K562 (cell line): Measurements from ENCODE around the gene ZC3H8. TPM values are rescaled to one million over a fixed set of nuclear protein-coding genes. Genes with fewer than 3 reads are reported as not detected.

Experiments
- ARNT ChIP-seq, 2 experiments: fragments of 450-650 bp; IDR thresholded peaks; 2 replicates each; pipeline ENCODE4 v1.6.1; 2016; ENCODE audit warnings: mild to moderate bottlenecking in 1 of 2
- BHLHE40 ChIP-seq: IDR thresholded peaks from 2 replicates; pipeline ENCODE4 v1.6.1; 2011; ENCODE audit warnings: low read length, improper control_type of control experiment
- CBX5 ChIP-seq: IDR thresholded peaks from 2 replicates; pipeline ENCODE4 v1.6.1; 2014; ENCODE audit warnings: low read depth, borderline replicate concordance
- CC2D1A ChIP-seq: fragments of 450-650 bp; IDR thresholded peaks from 2 replicates; pipeline ENCODE4 v1.6.1; 2017; ENCODE audit warnings: mild to moderate bottlenecking
- CREM ChIP-seq: IDR thresholded peaks from 2 replicates; pipeline ENCODE4 v1.6.1; 2014; ENCODE audit warnings: antibody characterized with exemption, low read depth
- ETV5 ChIP-seq: sonication (generic); formaldehyde crosslinking; IDR thresholded peaks from 2 replicates; pipeline ENCODE4 v1.4.0; 2020; ENCODE audit warnings: low read depth, mild to moderate bottlenecking, missing genetic modification reagents
- KLF16 ChIP-seq: IDR thresholded peaks from 2 replicates; pipeline ENCODE4 v1.6.1; 2016; ENCODE audit warnings: antibody characterized with exemption
- L3MBTL2 ChIP-seq: fragments of 450-650 bp; IDR thresholded peaks from 2 replicates; pipeline ENCODE4 v1.6.1; 2016; ENCODE audit warnings: mild to moderate bottlenecking, moderate library complexity
- POLR3A ChIP-seq: IDR thresholded peaks from 2 replicates; pipeline ENCODE4 v1.6.1; 2011; ENCODE audit warnings: borderline replicate concordance, mild to moderate bottlenecking, moderate library complexity; ENCODE audit not compliant: insufficient read length, insufficient read depth; ENCODE audit errors: extremely low read depth
- SOX6 ChIP-seq: fragments of 450-650 bp; IDR thresholded peaks from 2 replicates; pipeline ENCODE4 v1.6.1; 2014; ENCODE audit warnings: mild to moderate bottlenecking
- YY1 ChIP-seq, 3 experiments: IDR thresholded peaks; 2 replicates each; pipeline ENCODE4 v1.6.1; 2011; ENCODE audit warnings: low read length in 2 of 3, mild to moderate bottlenecking in 2 of 3, moderate library complexity in 2 of 3, borderline replicate concordance in 1 of 3, control low read depth in 1 of 3, low read depth in 1 of 3; ENCODE audit not compliant: insufficient read depth in 3 of 3, insufficient replicate concordance in 2 of 3, control insufficient read depth in 1 of 3, insufficient read length in 1 of 3; ENCODE audit errors: extremely low read depth in 1 of 3
- polyA plus RNA-seq, 8 experiments: library from polyadenylated mRNA; depleted of rRNA in 4 of 8; stranded (reverse) in 5 of 8; unstranded in 3 of 8; fragments of >200 nt; fragmentation: Nextera tagmentation in 2 of 8; fragmentation: Illumina TruSeq in 1 of 8; extraction: Ambion mirVana in 2 of 8; extraction: Trizol in 1 of 8; gene quantifications; 2 replicates each; pipeline versions ENCODE4 v1.2.1 to v1.2.3, GENCODE V29; 2011 to 2014; ENCODE audit warnings: inconsistent platforms in 1 of 8, missing spikeins in 1 of 8
- total RNA-seq, 7 experiments: library from RNA; depleted of rRNA in 6 of 7; stranded (reverse); fragments of >200 nt in 6 of 7; fragmentation: Illumina TruSeq in 2 of 7; extraction: Trizol in 2 of 7; gene quantifications; 2 replicates each; pipeline versions ENCODE4 v1.2.1 to v1.2.3, GENCODE V29; 2011 to 2021; ENCODE audit warnings: low replicate concordance in 1 of 7
- TF ChIP-seq, protein P1 (sequence below): fragments of 450-650 bp; formaldehyde crosslinking; IDR thresholded peaks from 2 replicates; pipeline ENCODE4 v1.4.0; 2020; ENCODE audit warnings: mild to moderate bottlenecking, moderate library complexity
- TF ChIP-seq, protein P2 (sequence below): fragments of 450-650 bp; formaldehyde crosslinking; IDR thresholded peaks from 2 replicates; pipeline ENCODE4 v1.4.0; 2020; ENCODE audit warnings: mild to moderate bottlenecking, moderate library complexity
- TF ChIP-seq, protein P3 (sequence below): fragments of 450-650 bp; formaldehyde crosslinking; IDR thresholded peaks from 2 replicates; pipeline ENCODE4 v1.4.0; 2020; ENCODE audit warnings: mild to moderate bottlenecking, moderate library complexity
- TF ChIP-seq, protein P4 (sequence below): fragments of 450-650 bp; conservative IDR thresholded peaks from 2 replicates; pipeline ENCODE4 v1.6.1; 2016; ENCODE audit warnings: missing genetic modification characterization, low read depth, mild to moderate bottlenecking, control low read depth, missing compliant biosample characterization
- TF ChIP-seq, protein P5 (sequence below), 3 experiments: IDR thresholded peaks in 2 of 3; conservative IDR thresholded peaks in 1 of 3; 2 replicates each; pipeline ENCODE4 v1.5.1; 2011 to 2012; ENCODE audit warnings: low read length in 3 of 3, mild to moderate bottlenecking in 3 of 3, control low read depth in 2 of 3, improper control_type of control experiment in 1 of 3, inconsistent platforms in 1 of 3, low read depth in 1 of 3, mixed read lengths in 1 of 3, moderate library complexity in 1 of 3; ENCODE audit not compliant: insufficient read depth in 2 of 3
- TF ChIP-seq, protein P6 (sequence below): sonication (generic); formaldehyde crosslinking; IDR thresholded peaks from 2 replicates; pipeline ENCODE4 v1.8.0; 2022; ENCODE audit warnings: missing genetic modification reagents, mild to moderate bottlenecking, moderate library complexity, borderline replicate concordance

The ZC3H8 gene
- total and polyA plus RNA-seq, 9 of the 15 experiments (the other 6 are each of a cell fraction or from before 2014, with no cell fraction given): 11.6 to 41.5 (median 27.5) TPM

DNA sequence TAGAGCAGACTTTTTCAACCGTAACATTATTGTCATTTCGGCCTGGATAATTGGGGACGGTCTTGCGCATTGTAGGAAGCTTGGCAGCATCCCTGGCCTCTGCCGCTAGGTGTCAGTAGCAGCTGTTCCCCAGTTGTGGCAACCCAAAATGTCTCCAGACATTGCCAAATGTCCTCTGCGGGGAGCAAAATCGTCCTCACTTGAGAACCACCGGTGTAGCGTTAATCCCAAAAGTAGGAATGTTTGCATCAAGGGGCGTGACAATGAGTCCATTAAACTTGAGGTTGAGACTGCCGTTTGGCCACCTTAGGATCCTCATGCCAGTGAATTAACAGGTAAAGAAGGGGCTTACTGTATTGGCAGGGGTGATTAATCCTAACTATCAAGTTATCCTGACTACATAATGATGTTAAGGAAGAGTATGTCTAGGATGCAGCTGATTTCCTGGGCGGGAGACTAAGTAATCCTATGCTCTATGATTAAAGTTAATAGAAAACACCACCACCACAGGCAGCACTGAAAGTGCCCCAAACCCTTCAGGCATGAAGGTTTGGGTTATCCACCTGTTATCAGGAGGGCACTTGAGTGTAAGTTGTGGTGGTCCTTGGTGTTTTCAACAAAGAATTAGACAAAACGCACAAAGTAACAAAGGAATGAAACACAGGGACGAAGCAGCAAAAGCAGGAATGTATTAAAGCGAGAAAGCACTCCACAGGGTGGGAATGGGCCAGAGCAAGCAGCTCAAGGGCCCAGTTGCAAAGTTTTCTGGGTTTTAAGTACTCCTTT is 4.9 kb upstream of the ZC3H8 start (continued):
- TF ChIP-seq YY1 (IDR thresholded peaks at IDR 0.05; ENCODE audit: borderline replicate concordance in 1 of 3, control insufficient read depth in 1 of 3, extremely low read depth in 1 of 3, insufficient read depth in 3 of 3, insufficient read length in 1 of 3, insufficient replicate concordance in 2 of 3, low read depth in 1 of 3, low read length in 2 of 3) (peak; percentile 31 to 91 (median 84)), BHLHE40 (peak; percentile 39; the same call in 1 of the 2 replicates), ETV5 (CRISPR knock-in tag) (no peak), POLR3A (no peak), CC2D1A (peak; percentile 72), CBX5 (peak; percentile 14; the same call in 1 of the 2 replicates), ARNT (IDR thresholded peaks at IDR 0.05) (peak in 1 of 2 experiments; percentile 23; a peak in 1 of 4 replicates), SOX6 (0 out of 2 replicates have a peak, but pooled peaks have one; percentile 11), L3MBTL2 (peak; percentile 18; the same call in 1 of the 2 replicates), KLF16 (peak; percentile 42; the same call in 1 of the 2 replicates), CREM (peak; percentile 33; the same call in 1 of the 2 replicates)
- TF ChIP-seq, protein P1, sequence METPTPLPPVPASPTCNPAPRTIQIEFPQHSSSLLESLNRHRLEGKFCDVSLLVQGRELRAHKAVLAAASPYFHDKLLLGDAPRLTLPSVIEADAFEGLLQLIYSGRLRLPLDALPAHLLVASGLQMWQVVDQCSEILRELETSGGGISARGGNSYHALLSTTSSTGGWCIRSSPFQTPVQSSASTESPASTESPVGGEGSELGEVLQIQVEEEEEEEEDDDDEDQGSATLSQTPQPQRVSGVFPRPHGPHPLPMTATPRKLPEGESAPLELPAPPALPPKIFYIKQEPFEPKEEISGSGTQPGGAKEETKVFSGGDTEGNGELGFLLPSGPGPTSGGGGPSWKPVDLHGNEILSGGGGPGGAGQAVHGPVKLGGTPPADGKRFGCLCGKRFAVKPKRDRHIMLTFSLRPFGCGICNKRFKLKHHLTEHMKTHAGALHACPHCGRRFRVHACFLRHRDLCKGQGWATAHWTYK (CRISPR knock-in tag): 0 out of 2 replicates have a peak, but pooled peaks have one; percentile 11
- TF ChIP-seq, protein P2, sequence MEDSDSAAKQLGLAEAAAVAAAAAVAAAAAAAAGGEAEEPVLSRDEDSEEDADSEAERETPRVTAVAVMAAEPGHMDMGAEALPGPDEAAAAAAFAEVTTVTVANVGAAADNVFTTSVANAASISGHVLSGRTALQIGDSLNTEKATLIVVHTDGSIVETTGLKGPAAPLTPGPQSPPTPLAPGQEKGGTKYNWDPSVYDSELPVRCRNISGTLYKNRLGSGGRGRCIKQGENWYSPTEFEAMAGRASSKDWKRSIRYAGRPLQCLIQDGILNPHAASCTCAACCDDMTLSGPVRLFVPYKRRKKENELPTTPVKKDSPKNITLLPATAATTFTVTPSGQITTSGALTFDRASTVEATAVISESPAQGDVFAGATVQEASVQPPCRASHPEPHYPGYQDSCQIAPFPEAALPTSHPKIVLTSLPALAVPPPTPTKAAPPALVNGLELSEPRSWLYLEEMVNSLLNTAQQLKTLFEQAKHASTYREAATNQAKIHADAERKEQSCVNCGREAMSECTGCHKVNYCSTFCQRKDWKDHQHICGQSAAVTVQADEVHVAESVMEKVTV (CRISPR knock-in tag): peak; percentile 78
- TF ChIP-seq, protein P3, sequence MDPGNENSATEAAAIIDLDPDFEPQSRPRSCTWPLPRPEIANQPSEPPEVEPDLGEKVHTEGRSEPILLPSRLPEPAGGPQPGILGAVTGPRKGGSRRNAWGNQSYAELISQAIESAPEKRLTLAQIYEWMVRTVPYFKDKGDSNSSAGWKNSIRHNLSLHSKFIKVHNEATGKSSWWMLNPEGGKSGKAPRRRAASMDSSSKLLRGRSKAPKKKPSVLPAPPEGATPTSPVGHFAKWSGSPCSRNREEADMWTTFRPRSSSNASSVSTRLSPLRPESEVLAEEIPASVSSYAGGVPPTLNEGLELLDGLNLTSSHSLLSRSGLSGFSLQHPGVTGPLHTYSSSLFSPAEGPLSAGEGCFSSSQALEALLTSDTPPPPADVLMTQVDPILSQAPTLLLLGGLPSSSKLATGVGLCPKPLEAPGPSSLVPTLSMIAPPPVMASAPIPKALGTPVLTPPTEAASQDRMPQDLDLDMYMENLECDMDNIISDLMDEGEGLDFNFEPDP (CRISPR knock-in tag): no peak
- TF ChIP-seq, protein P4, sequence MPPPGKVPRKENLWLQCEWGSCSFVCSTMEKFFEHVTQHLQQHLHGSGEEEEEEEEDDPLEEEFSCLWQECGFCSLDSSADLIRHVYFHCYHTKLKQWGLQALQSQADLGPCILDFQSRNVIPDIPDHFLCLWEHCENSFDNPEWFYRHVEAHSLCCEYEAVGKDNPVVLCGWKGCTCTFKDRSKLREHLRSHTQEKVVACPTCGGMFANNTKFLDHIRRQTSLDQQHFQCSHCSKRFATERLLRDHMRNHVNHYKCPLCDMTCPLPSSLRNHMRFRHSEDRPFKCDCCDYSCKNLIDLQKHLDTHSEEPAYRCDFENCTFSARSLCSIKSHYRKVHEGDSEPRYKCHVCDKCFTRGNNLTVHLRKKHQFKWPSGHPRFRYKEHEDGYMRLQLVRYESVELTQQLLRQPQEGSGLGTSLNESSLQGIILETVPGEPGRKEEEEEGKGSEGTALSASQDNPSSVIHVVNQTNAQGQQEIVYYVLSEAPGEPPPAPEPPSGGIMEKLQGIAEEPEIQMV (tag): no peak
- TF ChIP-seq, protein P5, sequence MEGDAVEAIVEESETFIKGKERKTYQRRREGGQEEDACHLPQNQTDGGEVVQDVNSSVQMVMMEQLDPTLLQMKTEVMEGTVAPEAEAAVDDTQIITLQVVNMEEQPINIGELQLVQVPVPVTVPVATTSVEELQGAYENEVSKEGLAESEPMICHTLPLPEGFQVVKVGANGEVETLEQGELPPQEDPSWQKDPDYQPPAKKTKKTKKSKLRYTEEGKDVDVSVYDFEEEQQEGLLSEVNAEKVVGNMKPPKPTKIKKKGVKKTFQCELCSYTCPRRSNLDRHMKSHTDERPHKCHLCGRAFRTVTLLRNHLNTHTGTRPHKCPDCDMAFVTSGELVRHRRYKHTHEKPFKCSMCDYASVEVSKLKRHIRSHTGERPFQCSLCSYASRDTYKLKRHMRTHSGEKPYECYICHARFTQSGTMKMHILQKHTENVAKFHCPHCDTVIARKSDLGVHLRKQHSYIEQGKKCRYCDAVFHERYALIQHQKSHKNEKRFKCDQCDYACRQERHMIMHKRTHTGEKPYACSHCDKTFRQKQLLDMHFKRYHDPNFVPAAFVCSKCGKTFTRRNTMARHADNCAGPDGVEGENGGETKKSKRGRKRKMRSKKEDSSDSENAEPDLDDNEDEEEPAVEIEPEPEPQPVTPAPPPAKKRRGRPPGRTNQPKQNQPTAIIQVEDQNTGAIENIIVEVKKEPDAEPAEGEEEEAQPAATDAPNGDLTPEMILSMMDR (IDR thresholded peaks at IDR 0.05 in 2 of 3, conservative IDR thresholded peaks at IDR 0.05 in 1 of 3; ENCODE audit: insufficient read depth in 2 of 3, low read depth in 1 of 3, low read length in 3 of 3): peak; percentile 93 to 99 (median 96)
- TF ChIP-seq, protein P6, sequence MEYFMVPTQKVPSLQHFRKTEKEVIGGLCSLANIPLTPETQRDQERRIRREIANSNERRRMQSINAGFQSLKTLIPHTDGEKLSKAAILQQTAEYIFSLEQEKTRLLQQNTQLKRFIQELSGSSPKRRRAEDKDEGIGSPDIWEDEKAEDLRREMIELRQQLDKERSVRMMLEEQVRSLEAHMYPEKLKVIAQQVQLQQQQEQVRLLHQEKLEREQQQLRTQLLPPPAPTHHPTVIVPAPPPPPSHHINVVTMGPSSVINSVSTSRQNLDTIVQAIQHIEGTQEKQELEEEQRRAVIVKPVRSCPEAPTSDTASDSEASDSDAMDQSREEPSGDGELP (CRISPR knock-in tag): peak; percentile 82
